Activated CD4-positive, alpha-beta T cell treated with anti-CD3 and anti-CD28 coated beads, Interleukin-2, amount 10 ng/mL, durations not matched to agents 24 days and 14 days (primary cell): ENCODE measurements around the gene RPL26. TPM values are rescaled to one million over a fixed set of nuclear protein-coding genes. Genes with fewer than 3 reads are reported as not detected.

Source experiments
- DNase-seq: peaks from one replicate; pipeline ENCODE4 v3.0.0; 2022
- H3K27ac Mint-ChIP-seq: one replicate; pipeline ENCODE4 v1.8.0; 2022; ENCODE audit warnings: mild to moderate bottlenecking, mixed read lengths
- H3K27me3 Mint-ChIP-seq: one replicate; pipeline ENCODE4 v1.8.0; 2022; ENCODE audit warnings: mixed read lengths
- H3K36me3 Mint-ChIP-seq: one replicate; pipeline ENCODE4 v1.8.0; 2022; ENCODE audit warnings: low read depth, mild to moderate bottlenecking, mixed read lengths
- H3K4me1 Mint-ChIP-seq: one replicate; pipeline ENCODE4 v1.8.0; 2021; ENCODE audit warnings: mixed read lengths
- H3K4me3 Mint-ChIP-seq: one replicate; pipeline ENCODE4 v1.8.0; 2022; ENCODE audit warnings: mild to moderate bottlenecking, moderate library complexity, mixed read lengths
- H3K9me3 Mint-ChIP-seq: one replicate; pipeline ENCODE4 v1.8.0; 2021; ENCODE audit warnings: mixed read lengths
- intact Hi-C: fragments of 100-400 bp; cut with micrococcal nuclease; formaldehyde crosslinking; loops from one replicate; pipeline ENCODE4 v1.15.1; 2023
- total RNA-seq: library from RNA; stranded (reverse); gene quantifications from 2 replicates; pipeline ENCODE4 v1.2.3, GENCODE V29; 2022

The RPL26 gene
- 2,460 and 2,469 TPM in 2 replicates for total RNA-seq

DNA sequence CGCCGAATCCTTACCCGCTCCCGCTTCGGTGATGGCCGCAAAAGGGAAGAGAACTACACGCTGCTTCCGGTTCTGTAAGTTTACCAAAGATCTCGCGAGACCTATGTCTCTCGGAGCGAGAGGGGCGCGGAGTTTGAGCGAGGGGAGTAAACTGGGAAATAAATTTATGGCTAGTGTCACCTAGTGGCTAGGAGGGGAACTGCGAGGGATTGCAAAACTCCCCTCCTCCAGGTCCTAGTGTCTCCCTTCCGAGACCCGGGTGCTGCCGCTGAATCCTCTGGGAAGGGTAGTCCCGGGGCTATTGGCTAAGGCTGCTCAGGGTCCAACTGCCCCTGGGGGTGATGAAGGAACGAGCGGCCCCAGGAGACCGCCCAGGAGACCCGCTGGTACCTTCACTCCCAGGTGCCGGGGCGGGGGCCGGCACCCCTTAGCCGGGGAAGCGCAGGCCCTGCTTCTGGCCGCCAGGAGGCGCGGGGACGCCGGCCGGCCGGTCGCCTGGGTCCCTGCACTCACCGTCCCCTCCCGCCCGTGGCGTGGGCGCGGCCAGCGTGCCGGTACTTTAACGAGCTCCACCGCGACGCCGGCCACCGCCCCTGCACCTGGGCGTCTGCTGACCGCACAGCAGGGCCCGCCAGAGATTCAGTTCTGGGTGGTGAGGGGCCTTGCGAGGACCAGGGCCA lies at the start of gene RPL26:
Gene RPL26, minus strand, starts transcription at position 51 of the 680 bp plus-strand sequence. CDS start 883 bp downstream, outside the sequence.
- peak within 1 kb of the TSS; percentile 99 for H3K4me3 Mint-ChIP-seq
- intact Hi-C loops: loop anchor here (1.0 to 10.0 kb wide), 6 partner anchors 52 to 512 kb away; partner anchors contain the start of genes CTC1, HES7, NDEL1 and PFAS
- peaks cover 40% of the 10 kb centered on the region for H3K4me1 Mint-ChIP-seq
- peaks cover 47% of the 10 kb centered on the region for H3K36me3 Mint-ChIP-seq
- no peaks in the 10 kb centered on the region for H3K27me3 Mint-ChIP-seq
- H3K9me3 Mint-ChIP-seq: no peaks in the 10 kb centered on the region
- peak within 1 kb of the TSS; percentile 95 for H3K27ac Mint-ChIP-seq
- DNase-seq: peak; percentile 98

GRCh38 chr17:8430966-8431365 lies 48.0 kb upstream of the RPL26 start:
- intact Hi-C loops: no loop called here
- no peak for DNase-seq
- Mint-ChIP-seq H3K27ac (no peak overlapping the region), H3K9me3 (no peaks in the 10 kb centered on the region), H3K4me3 (no peak overlapping the region), H3K27me3 (no peaks in the 10 kb centered on the region), H3K4me1 (peaks cover 3% of the 10 kb centered on the region), H3K36me3 (no peaks in the 10 kb centered on the region)

GRCh38 chr17:8426802-8427201 lies 43.8 kb upstream of the RPL26 start:
- no peak overlapping the region for H3K27ac Mint-ChIP-seq
- intact Hi-C loops: no loop called here
- no peaks in the 10 kb centered on the region for H3K36me3 Mint-ChIP-seq
- H3K27me3 Mint-ChIP-seq: peaks cover 17% of the 10 kb centered on the region
- DNase-seq: no peak
- no peaks in the 10 kb centered on the region for H3K9me3 Mint-ChIP-seq
- H3K4me1 Mint-ChIP-seq: no peaks in the 10 kb centered on the region
- H3K4me3 Mint-ChIP-seq: no peak overlapping the region

DNA sequence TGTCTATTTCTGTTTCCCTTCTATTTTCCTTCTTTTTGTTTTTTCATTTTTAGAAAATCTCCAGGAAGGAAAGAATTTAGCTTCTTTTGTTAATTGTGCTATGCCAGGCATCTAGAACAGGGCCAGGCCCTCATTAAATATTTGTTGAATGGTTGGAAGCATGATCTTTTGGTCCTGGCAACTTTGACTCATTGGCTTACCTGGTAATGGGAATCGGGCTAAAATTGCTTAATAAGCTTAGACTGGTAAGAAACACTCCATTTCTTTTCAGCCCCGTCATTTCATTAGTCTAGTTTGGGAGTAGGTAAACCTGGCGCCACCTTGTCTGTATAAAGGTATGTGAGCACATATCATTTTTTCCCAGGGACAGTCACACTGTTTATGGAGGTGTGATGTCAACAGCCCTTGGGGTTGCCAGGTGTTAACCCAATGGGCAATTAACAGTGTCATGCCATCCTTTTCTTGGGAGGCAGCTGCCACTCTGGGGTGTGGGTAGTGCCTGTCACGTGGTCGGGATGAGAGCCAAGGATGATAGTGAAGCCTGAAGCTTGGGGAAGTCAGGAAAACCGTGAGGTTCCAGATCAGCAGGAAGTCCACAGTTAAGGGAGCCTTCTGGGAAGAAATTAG lies 43.2 kb upstream of the RPL26 start:
- DNase-seq: no peak
- H3K27me3 Mint-ChIP-seq: peaks cover 17% of the 10 kb centered on the region
- H3K4me1 Mint-ChIP-seq: no peaks in the 10 kb centered on the region
- intact Hi-C loops: no loop called here
- no peak overlapping the region for H3K27ac Mint-ChIP-seq
- no peaks in the 10 kb centered on the region for H3K36me3 Mint-ChIP-seq
- H3K9me3 Mint-ChIP-seq: no peaks in the 10 kb centered on the region
- no peak overlapping the region for H3K4me3 Mint-ChIP-seq

DNA sequence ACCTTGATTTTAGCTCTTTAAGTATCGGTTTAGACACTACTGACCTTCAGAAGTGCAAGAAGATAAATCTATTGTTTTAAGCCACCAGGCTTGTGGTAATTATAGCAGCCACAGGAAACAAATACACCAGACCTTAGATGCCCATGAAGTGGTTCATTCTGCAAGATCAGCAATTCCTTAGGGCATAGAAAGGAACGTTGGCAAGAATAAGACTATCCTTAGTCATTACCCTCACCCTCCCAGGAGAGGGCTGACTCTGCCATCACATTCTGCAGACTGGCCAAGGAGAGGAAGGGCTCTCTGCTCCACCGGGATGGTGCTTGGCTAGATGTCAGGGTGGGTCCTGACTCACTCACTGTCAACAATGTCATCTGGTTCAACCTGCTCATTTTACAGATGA lies 38.6 kb upstream of the RPL26 start:
- Mint-ChIP-seq H3K27ac (no peak overlapping the region), H3K4me3 (no peak overlapping the region), H3K4me1 (no peaks in the 10 kb centered on the region), H3K9me3 (no peaks in the 10 kb centered on the region), H3K36me3 (no peaks in the 10 kb centered on the region), H3K27me3 (peaks cover 46% of the 10 kb centered on the region)
- DNase-seq: no peak
- intact Hi-C loops: no loop called here

DNA sequence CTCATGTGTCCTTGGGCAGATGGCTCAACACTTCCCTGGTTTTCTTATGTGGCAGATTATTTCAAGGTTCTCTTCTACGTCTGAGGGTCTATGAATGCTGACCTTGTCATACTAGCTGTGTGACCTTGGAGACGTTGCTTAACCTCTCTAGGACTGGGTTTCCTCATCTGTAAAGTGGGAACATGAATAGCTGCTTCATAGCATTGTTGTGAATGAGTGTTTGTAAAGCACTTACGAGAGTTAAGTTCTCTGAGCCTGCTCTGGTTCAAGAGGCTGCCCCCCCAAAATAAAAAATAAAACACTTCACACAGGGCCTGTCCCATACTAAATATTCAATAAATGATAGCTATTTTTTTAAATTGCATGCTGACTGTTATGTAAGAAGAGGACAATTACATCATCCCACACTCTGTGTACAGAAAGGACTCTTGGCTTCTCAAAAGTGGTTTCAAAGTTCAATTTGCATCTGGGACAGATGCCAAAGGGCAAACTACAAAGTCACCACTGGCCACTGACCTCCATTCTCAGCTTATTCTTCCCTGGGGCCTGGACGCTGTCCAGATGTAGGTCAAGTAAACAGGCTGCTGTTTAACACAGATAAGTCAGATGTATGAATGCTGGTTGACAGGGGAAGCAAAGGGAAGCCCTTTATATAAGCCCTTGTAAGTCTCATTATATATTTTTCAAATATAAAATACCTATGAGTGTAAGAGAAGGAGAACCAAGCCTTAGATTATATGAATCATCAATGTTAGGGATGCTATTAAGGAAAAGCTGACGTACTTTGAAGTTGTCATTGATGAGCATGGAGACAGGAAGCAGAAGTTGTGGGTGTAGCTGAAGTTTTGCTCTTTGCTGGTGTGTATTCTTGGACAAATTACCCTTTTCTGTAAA lies 37.3 kb upstream of the RPL26 start:
- Mint-ChIP-seq H3K27ac (no peak overlapping the region), H3K4me3 (no peak overlapping the region), H3K36me3 (no peaks in the 10 kb centered on the region), H3K9me3 (no peaks in the 10 kb centered on the region), H3K27me3 (peaks cover 54% of the 10 kb centered on the region), H3K4me1 (no peaks in the 10 kb centered on the region)
- intact Hi-C loops: no loop called here
- no peak for DNase-seq

- Mint-ChIP-seq H3K4me3 (no peak overlapping the region), H3K9me3 (no peaks in the 10 kb centered on the region), H3K36me3 (no peaks in the 10 kb centered on the region), H3K4me1 (no peaks in the 10 kb centered on the region), H3K27me3 (peaks cover 56% of the 10 kb centered on the region), H3K27ac (no peak overlapping the region)
- no peak for DNase-seq
- intact Hi-C loops: no loop called here
Observed at GRCh38 chr17:8419305-8419704, 36.3 kb upstream of the RPL26 start.

DNA sequence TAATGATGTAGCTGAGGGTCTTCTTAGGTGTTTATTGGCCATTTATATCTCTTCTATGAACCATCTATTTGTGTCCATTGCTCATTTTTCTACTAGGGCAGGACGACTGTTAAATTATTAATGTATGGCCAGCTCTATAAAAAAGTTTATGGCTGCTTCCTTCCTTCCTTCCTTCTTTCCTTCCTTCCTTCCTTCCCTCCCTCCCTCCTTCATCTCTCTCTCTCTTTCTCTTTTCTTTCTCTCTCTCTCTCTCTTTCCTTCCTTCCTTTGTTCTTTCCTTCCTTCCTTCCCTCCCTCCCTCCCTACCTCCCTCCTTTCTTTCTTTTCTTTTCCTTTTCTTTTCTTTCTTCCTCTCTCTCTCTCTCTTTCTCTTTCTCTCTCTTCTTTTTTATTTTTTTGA lies 35.5 kb upstream of the RPL26 start:
- H3K4me1 Mint-ChIP-seq: peaks cover 2% of the 10 kb centered on the region

DNA sequence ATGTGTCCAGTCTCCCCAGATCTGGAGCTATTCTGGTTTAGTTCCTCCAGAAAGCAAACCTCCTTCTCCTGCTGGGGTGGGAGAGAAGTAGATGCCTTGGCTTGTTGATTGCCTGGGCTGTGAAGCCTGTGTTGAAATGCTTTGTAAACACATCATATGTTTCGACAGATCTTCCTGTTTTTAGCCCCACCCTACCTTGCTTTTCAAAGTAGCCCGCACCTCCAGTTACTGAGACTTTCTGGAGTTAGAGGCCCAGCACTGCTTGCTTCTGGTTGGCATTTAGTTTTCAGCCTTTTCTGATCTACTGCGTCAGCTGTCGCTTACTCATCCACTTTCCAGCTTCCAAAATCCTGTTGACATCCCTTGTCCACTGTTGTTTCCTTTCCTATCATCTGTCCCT lies 34.8 kb upstream of the RPL26 start:
- no peak overlapping the region for H3K4me3 Mint-ChIP-seq
- DNase-seq: no peak

More for the DNA sequence above, 35.5 kb upstream of the RPL26 start:
- intact Hi-C loops: no loop called here
- H3K9me3 Mint-ChIP-seq: no peaks in the 10 kb centered on the region
- H3K27ac Mint-ChIP-seq: no peak overlapping the region
- peaks cover 54% of the 10 kb centered on the region for H3K27me3 Mint-ChIP-seq
- H3K4me3 Mint-ChIP-seq: no peak overlapping the region
- no peak for DNase-seq
- no peaks in the 10 kb centered on the region for H3K36me3 Mint-ChIP-seq

DNA sequence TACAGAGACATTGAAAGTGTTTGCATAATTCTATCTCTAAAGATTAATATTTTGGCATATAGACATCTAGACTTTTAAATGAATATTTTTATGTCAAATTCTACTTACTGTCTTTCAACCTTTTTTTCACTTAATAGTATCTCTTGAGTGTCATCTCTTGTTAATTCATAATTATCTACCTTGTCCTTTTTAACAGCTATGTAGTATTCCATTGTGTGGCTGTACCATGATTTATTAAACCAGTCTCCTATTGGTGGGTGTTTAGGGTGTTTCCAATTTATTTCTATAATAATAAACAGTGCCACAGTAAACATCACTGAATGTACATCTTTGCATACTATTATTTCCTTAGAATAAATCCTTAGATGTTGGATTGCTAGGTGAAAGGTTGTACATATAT lies 30.9 kb upstream of the RPL26 start:
- Mint-ChIP-seq H3K27ac (no peak overlapping the region), H3K4me1 (peaks cover 18% of the 10 kb centered on the region), H3K27me3 (peaks cover 54% of the 10 kb centered on the region), H3K4me3 (no peak overlapping the region), H3K36me3 (no peaks in the 10 kb centered on the region), H3K9me3 (no peaks in the 10 kb centered on the region)
- intact Hi-C loops: no loop called here
- DNase-seq: no peak

More for the DNA sequence above, 34.8 kb upstream of the RPL26 start:
- peaks cover 56% of the 10 kb centered on the region for H3K27me3 Mint-ChIP-seq
- no peak overlapping the region for H3K27ac Mint-ChIP-seq
- H3K36me3 Mint-ChIP-seq: no peaks in the 10 kb centered on the region
- H3K9me3 Mint-ChIP-seq: no peaks in the 10 kb centered on the region
- H3K4me1 Mint-ChIP-seq: peaks cover 7% of the 10 kb centered on the region
- intact Hi-C loops: no loop called here

GRCh38 chr17:8413328-8413727 lies 30.3 kb upstream of the RPL26 start:
- Mint-ChIP-seq H3K27ac (no peak overlapping the region), H3K4me1 (peaks cover 18% of the 10 kb centered on the region), H3K9me3 (no peaks in the 10 kb centered on the region), H3K36me3 (no peaks in the 10 kb centered on the region), H3K4me3 (no peak overlapping the region), H3K27me3 (peaks cover 50% of the 10 kb centered on the region)
- intact Hi-C loops: no loop called here
- DNase-seq: no peak

DNA sequence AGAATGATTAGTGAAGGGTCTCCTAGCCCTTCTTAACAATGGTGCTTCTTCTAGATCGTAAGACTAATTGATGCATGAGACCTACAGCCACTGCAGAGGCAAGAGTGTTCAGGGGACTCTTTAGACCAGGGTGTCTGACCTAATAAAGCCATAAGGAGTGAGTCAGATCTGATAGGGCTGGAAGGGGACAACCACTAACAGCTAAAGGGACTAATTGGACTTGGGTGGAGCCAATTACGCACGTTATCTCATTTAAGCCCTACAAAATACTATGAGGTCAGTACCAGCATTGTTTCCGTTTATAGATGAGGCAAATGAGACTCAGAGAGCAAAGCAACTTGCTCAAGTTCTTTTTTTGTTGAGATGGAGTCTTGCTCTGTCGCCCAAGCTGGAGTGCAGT lies 29.1 kb upstream of the RPL26 start:
- H3K4me1 Mint-ChIP-seq: peaks cover 18% of the 10 kb centered on the region
- H3K27me3 Mint-ChIP-seq: peaks cover 40% of the 10 kb centered on the region
- H3K27ac Mint-ChIP-seq: no peak overlapping the region
- no peaks in the 10 kb centered on the region for H3K36me3 Mint-ChIP-seq
- no peaks in the 10 kb centered on the region for H3K9me3 Mint-ChIP-seq
- H3K4me3 Mint-ChIP-seq: no peak overlapping the region
- DNase-seq: no peak
- intact Hi-C loops: no loop called here

DNA sequence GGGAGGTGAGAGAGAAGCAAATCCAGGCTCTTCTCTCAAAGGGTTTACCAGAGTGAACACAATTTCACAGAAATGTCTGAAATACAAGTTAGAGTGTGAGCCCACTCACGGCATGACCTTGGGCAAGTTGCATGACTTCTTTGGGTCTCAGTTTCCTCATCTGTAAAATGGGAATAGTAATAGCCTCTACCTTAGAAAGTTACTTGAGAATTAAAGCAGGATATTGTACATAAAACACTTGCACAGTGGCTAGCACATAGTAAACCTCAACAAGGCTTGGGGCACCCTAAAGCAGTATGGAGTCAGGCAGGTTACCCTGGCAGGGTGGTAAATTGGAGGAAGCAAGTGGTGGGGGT lies 27.9 kb upstream of the RPL26 start:
- H3K27me3 Mint-ChIP-seq: peaks cover 27% of the 10 kb centered on the region
- intact Hi-C loops: loop anchor here (1.0 kb wide), 1 partner anchor 335 kb away; no protein-coding TSS in a partner anchor
- no peaks in the 10 kb centered on the region for H3K36me3 Mint-ChIP-seq
- no peak overlapping the region for H3K4me3 Mint-ChIP-seq
- H3K9me3 Mint-ChIP-seq: no peaks in the 10 kb centered on the region
- peaks cover 18% of the 10 kb centered on the region for H3K4me1 Mint-ChIP-seq
- DNase-seq: no peak
- no peak overlapping the region for H3K27ac Mint-ChIP-seq
